ENCODE measurements around the gene JPH4.

Gene JPH4

DNA sequence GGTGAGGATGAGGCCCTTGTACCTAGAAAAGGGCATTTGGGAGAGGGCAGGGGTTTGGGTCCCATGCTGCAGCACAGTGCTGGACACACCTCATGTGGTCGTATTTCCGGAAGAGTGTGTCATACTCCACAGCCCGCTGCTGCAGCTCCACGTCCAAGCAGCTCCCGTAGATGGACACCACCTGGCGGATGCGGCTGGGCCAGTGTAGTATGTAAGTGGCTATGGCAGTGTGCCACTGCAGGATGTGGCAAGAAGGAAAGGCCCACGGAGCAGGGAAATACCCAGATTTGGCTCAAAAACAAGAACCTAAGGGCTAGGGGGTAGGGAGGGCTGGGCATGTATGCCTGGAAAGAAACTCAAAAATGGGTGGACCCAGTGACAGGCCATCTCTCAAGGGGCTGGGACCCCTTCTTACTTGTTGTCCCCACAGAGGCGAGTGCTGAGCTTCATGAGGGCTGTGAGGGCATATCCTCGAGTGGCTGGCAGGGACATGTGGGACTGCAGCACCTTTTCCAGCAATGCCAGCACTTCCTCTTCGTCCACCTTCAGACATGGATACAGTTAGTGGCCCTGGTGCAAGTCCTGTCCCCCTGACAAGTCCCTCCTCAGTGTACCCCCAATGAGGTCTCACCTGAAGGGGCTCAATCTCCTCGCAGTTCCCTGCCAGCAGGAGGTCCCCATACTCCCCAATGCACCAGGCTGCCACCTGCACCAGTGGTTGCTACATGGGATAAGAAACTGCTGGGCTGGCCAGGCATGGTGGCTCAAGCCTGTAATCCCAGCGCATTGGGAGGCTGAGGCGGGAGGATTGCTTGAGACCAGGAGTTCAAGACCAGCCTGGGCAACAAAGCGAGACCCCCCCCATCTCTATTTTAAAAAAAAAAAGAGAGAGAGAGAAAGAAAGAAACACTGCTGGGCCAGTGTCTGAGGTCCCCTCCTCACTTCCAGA, 16.4 kb downstream of the JPH4 start:
- no peak for DNase-seq

DNA sequence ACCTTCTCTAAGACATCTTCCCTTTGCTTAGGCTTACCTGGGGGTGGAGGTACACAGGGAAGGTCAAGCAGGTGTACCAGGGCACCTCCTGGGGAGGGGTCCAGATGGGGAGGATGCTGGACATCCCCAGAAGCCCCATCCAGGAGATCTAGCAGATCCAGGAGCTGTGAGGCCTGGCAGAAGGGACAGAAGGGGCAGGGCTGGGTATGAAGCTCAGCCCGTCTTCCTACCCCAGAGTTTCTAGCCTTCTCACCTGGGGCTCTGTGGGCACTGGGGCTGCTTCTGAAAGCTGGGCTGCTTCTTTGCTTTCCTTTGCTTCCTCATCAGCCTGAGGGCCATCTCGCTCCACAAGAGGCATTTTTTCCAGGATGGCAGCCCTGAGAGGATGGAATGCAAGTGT, 17.3 kb downstream of the JPH4 start:
- DNase-seq = no peak

GRCh38 chr14:23559926-23560520, 18.6 kb downstream of the JPH4 start:
- DNase-seq = no peak

DNA sequence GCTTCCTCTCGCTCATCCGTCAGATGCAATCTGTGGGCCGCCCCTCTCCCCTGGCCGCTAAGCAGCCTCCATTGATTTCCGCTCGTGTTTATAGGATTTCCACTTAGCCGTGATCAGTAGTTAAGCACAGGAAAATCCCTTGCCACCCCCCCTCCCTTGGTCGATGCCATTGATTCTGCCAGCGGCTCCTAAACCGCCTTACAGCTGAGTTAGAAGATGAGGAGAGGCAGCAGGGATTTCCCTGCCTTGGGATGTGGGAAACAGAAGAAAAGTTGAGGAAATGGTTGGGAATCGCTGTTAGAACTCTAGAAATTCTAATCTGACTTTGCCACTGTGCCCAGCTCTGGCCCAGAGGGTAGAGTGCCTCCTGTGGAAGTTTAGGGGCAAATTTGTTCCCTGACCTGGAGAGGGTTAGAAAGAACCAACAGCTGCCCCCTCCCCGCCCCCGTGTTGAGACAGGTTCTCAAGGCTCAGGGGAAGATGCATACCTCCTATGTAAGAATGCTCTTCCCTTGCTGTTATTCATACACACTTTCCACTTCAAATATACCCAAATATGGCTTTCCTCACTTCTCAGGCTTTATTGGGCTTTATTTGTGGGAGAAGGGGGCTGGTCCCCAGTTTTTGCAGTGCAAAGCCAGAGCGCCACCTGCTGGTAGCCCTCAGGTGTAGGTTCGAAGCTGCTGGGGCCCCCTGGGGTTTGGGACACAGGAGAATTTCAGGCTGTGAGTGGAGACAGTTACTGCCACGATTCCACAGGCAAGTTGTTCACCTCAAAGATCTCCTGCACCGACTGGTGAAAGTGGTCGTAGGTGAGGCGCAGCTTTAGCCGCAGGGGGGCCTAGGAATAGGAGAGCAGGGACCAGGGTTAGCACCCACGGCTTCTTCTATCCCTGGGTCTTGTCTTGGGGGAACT, 19.3 kb downstream of the JPH4 start:
- DNase-seq = no peak

DNA sequence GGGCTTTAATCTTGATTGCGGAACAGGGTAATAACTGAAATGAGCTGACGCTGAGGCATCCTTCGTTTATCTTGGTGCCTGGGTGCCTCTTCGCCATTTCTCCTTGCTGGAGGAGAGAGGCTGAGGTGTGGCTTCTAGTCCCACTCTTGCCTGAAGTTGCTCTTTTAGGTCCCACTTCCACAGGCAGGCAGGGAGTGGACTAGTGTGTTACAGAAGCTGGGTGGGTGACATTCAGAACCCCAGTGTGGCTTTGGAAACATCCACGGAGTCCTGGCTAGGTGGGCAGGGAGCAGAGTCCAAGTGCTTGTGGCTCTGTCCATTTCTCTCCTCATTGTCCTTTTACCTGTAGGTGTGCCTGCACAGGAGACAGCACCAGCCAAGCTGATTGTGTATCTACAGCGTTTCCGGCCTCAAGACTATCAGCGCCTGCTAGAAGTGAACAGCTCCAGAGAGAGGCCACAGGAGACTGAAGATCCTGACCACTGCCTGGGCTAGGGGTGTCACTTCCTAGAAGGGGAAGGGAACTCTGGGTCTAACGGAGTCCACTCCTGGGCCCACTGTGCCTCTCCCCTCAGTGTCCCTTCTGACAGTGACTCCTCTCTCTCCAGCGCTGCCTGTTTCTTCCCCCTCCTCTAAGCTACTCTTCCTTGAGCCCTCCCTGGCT, 20.1 kb downstream of the JPH4 start:
- DNase-seq = no peak

DNA sequence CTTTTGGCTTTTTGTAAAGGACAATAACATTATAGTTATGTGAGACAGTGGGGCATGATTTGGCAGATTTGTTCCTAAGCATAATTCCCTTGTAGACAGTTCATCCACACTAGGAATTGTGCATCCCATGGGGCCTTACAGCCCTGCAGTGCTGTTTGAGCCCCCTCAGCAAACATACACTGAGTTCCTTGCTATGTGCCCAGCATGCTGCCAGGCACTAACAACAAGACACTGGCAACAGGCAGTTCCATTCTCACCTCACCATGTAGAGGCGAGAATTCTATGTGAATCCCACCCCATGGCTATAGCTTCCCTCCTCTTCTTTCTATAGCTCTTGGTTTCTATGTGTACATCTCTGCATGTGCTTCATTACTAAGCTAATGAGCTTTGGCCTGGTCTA, 20.6 kb downstream of the JPH4 start:
- DNase-seq = no peak

- no peak for DNase-seq
Measured at GRCh38 chr14:23557521-23557920, 21.1 kb downstream of the JPH4 start.

DNA sequence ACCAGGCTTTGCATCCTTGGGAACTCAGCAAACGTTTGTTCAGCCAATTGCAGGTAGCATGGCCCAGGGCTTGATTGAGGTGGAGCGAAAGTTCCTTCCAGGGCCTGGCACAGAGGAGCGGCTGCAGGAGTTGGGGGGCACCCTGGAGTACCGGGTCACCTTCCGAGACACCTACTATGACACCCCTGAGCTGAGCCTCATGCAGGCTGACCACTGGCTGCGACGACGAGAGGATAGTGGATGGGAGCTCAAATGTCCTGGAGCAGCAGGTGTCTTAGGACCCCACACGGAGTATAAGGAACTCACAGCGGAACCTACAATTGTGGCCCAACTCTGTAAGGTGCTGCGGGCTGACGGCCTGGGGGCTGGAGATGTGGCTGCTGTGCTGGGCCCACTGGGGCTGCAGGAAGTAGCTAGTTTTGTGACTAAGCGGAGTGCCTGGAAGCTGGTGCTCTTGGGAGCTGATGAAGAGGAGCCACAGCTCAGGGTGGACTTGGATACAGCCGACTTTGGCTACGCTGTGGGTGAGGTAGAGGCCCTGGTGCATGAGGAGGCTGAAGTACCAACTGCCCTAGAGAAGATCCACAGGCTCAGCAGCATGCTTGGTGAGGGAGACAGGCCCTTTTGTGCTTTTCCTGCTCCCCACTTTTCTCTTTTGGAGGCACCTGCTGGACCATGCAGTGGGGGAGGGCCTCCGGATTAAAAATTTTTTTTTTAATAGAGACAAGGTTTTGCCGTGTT, 21.7 kb downstream of the JPH4 start:
- no peak for DNase-seq

GRCh38 chr14:23555882-23556699, 22.5 kb downstream of the JPH4 start, which contains the start of gene THTPA:
Gene THTPA, plus strand, starts transcription at chr14:23556271. Its CDS starts 487 bp downstream, at chr14:23556758.
- DNase-seq = peak; percentile 74

GRCh38 chr14:23555533-23555881, 23.1 kb downstream of the JPH4 start:
- DNase-seq = no peak

- peak; percentile 42 for DNase-seq
Measured at GRCh38 chr14:23551266-23552028, 27.1 kb downstream of the JPH4 start, which contains the start of gene ZFHX2. Gene ZFHX2, minus strand, starts transcription at chr14:23551765. Its CDS starts 16,440 bp downstream, at chr14:23535325.

DNA sequence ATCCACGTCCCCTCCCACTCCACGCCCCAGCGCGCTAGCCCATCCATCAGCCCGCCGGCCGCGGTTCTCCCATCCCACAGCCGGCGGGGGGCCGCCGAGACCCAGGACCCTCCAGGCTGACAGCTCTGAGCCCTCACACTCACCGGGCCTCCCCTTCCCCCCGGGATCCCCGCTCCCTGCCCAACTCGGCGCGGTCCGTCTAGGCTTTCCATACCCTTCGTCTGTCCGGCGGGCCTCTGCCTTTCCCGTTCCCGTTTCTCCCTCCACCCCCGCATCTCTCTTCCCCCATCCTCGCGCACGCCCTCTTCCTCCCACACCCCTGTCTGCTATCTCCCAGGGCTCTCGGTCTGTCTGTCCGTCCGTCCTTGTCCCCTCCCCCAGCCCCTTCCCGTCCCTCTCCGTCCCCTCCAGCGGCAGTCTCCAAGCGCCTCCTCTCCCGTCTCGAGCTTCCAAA, 27.8 kb downstream of the JPH4 start:
- no peak for DNase-seq

- DNase-seq = no peak
Measured at GRCh38 chr14:23550131-23550811, 28.3 kb downstream of the JPH4 start.

- no peak for DNase-seq
Measured at GRCh38 chr14:23548351-23549318, 30.0 kb downstream of the JPH4 start.

DNA sequence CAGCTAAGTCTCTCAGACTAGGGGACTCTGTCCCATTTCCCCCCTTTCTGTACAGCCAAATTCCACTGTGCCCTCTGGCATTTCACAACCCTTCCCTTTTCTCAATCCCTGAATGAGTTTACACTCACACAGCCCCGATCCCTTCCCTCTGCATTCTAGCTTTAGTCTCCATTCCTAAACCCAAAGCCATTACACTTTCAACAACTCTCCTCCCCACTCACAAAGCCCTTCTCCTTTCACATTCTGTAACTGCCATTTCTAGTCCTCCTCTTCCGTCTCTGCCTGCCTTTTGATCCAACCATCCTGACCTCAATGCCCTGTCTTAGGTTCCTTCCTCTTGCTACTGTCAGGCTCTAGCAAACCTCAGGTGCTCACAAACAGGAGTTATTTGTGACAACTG, 30.7 kb downstream of the JPH4 start:
- no peak for DNase-seq

- no peak for DNase-seq
Measured at GRCh38 chr14:23546450-23547035, 32.0 kb downstream of the JPH4 start.

- DNase-seq = no peak
Measured at GRCh38 chr14:23545740-23546365, 32.7 kb downstream of the JPH4 start.
